IPS-18a (cell line): ENCODE measurements around the gene PNRC1.
"Not testable (repeated sequence)": the region's sequence is repeated elsewhere in the genome, so short reads cannot be mapped to it uniquely, and the experiment has no call there.

Source experiments
- H3K27ac ChIP-seq: one replicate; pipeline ENCODE4 v1.5.1; 2013; ENCODE audit warnings: low read length
- H3K27me3 ChIP-seq: one replicate; pipeline ENCODE4 v1.6.1; 2013; ENCODE audit warnings: mild to moderate bottlenecking, low read length; ENCODE audit not compliant: control insufficient read depth, insufficient read depth
- H3K36me3 ChIP-seq: one replicate; pipeline ENCODE4 v1.6.1; 2013; ENCODE audit warnings: low read depth, low read length; ENCODE audit not compliant: control insufficient read depth
- H3K4me1 ChIP-seq: one replicate; pipeline ENCODE4 v1.6.1; 2013; ENCODE audit warnings: low read depth, low read length; ENCODE audit not compliant: control insufficient read depth
- H3K4me3 ChIP-seq: one replicate; pipeline ENCODE4 v1.5.1; 2013; ENCODE audit warnings: low read length
- H3K9ac ChIP-seq: one replicate; pipeline ENCODE4 v1.6.1; 2013; ENCODE audit warnings: mild to moderate bottlenecking, low read length, moderate library complexity
- H3K9me3 ChIP-seq: one replicate; pipeline ENCODE4 v1.6.1; 2013; ENCODE audit warnings: low read depth, low read length; ENCODE audit not compliant: control insufficient read depth

The PNRC1 gene

DNA sequence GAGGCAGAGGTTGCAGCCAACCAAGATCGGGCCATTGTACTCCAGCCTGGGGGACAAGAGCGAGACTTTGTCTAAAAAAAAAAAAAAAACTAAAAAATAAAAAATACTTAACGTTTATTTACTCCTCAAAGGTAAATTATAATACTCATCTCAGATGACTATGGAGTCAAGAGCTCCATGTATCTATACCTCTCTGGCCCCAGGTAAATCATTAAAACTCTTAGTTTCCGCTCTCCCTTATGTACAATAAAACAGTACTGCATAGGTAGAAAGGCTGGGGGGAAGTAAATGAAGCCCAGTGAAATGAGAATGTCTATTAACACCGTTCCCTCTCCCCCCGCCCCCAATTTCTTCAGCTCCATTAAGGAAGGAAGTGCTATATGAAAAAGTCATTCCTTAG lies 36.2 kb downstream of the PNRC1 start:
- peak overlapping the region; percentile 57 for H3K9ac ChIP-seq
- no peak overlapping the region for H3K27ac ChIP-seq
- H3K27me3 ChIP-seq = peaks cover 35% of the 10 kb centered on the region
- H3K4me3 ChIP-seq = peak overlapping the region; percentile 80
- no peaks in the 10 kb centered on the region for H3K9me3 ChIP-seq
- no peaks in the 10 kb centered on the region for H3K36me3 ChIP-seq
- H3K4me1 ChIP-seq = peaks cover 4% of the 10 kb centered on the region

DNA sequence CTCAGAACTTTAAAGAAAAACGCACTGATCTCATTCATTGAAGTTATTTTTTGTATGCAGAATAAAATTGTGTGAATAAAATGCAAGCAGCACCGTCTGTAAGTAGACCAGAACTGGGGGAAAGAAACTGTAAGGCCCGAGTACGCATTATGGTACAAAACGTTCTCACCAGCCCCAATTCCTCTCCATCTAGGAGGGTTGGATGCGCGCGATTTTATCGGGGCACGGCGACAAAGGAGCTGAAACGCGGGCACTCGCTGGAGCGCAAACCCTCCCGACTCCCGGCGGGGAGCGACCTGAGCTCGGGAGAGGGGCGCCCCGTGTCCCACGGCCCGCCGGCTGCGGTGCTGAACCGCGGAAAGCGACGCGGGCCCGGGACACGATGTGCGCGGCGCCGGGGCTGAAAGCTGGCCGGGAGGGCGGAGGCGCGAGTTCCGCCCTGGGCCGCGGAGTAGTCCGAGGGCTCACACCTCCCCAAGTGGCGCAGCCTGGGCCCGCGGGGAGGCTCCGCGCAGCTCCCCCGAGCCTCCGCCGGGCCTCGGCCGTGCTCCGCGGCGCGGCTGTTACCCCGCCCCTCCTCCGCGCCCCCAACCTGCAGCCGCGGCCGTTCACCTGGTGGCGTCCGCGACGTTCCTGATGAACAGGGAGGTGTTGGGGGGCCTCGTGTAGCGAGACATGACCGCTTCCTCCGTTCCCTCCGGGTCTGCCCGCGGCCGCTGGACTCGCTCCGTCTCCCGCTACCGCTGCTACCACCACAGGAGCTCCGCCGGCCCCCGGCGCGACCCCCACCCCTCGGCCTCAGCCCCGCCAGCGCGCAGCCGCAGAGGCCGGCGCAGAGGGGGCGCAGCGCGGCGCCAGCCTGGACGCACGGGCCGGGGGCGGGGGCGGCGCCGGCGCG lies 36.9 kb downstream of the PNRC1 start, which contains the start of gene SRSF12:
SRSF12 (minus strand) TSS at position 861 of the 898 bp plus-strand sequence; CDS start at position 677, 184 bp downstream.
- Histone ChIP-seq H3K9me3 (no peaks in the 10 kb centered on the region), H3K27ac (no peak within 1 kb of the TSS), H3K4me1 (peaks cover 4% of the 10 kb centered on the region), H3K36me3 (no peaks in the 10 kb centered on the region), H3K4me3 (peak within 1 kb of the TSS; percentile 80), H3K9ac (peak within 1 kb of the TSS; percentile 57), H3K27me3 (peaks cover 35% of the 10 kb centered on the region)

DNA sequence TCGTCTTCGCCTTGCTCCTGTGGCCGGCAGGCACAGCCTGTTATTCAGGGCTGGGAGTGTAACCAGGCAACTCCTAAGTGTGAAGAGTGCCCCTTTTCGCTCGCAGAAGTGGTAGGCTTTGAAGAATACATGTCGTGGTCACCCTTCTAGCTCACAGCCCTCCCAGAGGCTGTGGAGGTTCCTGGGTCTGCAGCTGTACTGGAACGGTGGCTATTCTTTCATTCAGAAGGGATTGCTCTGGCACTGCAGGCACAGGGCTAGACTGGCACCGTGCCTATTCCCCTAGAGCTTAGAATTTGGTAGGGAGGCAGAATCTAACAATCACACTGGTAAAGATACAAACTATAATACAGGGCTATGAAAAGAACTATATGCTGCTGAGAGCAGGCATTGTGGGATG lies 38.4 kb downstream of the PNRC1 start:
- no peak overlapping the region for H3K4me3 ChIP-seq
- H3K27ac ChIP-seq = no peak overlapping the region
- H3K4me1 ChIP-seq = peaks cover 4% of the 10 kb centered on the region
- H3K9me3 ChIP-seq = no peaks in the 10 kb centered on the region
- H3K9ac ChIP-seq = no peak overlapping the region
- peaks cover 35% of the 10 kb centered on the region for H3K27me3 ChIP-seq
- no peaks in the 10 kb centered on the region for H3K36me3 ChIP-seq

DNA sequence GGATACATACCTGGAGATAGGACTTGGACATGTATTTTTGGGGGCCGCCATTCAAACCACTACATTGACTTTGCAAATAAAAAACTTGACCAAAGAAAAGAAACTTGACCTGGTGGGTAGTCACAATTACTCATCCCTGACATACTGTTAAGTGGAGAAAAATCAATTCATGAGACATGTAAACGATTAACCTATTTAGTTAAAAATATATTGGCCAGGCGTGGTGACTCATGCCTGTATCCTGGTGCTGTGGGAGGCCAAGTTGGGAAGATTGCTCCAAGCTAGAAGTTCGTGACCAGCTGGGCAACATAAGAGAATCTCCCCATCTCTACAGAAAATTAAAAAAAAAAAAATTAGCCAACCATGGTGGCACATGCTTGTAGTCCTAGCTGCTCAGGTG lies 39.8 kb downstream of the PNRC1 start:
- no peak overlapping the region for H3K4me3 ChIP-seq
- peaks cover 4% of the 10 kb centered on the region for H3K4me1 ChIP-seq
- H3K27me3 ChIP-seq = peaks cover 35% of the 10 kb centered on the region
- no peaks in the 10 kb centered on the region for H3K9me3 ChIP-seq
- H3K36me3 ChIP-seq = no peaks in the 10 kb centered on the region
- no peak overlapping the region for H3K9ac ChIP-seq
- H3K27ac ChIP-seq = no peak overlapping the region

DNA sequence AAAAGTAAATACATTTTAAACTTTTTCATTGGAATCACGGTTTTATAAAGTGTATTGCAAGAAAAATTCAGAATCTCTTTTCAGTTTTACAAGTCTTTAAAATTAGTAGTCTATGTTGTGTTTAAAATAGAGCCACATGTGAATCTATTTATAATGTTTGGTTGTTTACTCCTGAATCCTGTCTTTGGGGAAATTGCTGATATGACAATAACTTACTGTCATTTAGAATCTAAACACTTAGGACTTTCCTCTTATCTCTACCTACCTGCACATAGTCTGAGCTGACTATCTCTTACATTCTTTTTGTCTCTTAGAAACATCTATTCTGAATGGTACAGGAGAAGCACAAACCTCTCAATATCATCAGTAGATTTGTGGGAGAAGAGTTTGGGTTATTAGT lies 41.4 kb downstream of the PNRC1 start:
- Histone ChIP-seq H3K4me3 (no peak overlapping the region), H3K9ac (no peak overlapping the region)

DNA sequence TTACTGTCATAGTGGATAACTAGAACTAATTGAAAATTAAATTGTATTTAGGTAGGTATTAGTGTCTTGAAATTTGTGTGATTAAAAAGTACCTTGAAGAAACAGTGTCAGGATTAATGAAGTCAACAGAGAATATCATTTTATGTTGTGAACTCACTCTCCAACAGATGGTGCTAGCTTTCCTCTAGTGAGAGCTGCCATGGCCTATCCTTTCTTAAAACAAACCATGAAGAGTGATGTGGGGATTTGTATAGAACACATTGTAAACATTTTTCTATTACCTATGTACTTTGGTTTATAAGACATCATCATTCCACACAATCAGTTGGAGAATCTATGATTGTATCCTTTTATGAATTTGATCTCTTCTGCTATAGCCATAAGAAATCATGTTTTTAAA lies 42.1 kb downstream of the PNRC1 start:
- no peak overlapping the region for H3K4me3 ChIP-seq
- no peaks in the 10 kb centered on the region for H3K9me3 ChIP-seq
- peaks cover 18% of the 10 kb centered on the region for H3K27me3 ChIP-seq
- no peak overlapping the region for H3K27ac ChIP-seq
- no peaks in the 10 kb centered on the region for H3K4me1 ChIP-seq
- H3K9ac ChIP-seq = no peak overlapping the region
- H3K36me3 ChIP-seq = no peaks in the 10 kb centered on the region

More for the DNA sequence above, 41.4 kb downstream of the PNRC1 start:
- Histone ChIP-seq H3K9me3 (no peaks in the 10 kb centered on the region), H3K27me3 (peaks cover 23% of the 10 kb centered on the region), H3K36me3 (no peaks in the 10 kb centered on the region), H3K4me1 (peaks cover 2% of the 10 kb centered on the region), H3K27ac (no peak overlapping the region)

DNA sequence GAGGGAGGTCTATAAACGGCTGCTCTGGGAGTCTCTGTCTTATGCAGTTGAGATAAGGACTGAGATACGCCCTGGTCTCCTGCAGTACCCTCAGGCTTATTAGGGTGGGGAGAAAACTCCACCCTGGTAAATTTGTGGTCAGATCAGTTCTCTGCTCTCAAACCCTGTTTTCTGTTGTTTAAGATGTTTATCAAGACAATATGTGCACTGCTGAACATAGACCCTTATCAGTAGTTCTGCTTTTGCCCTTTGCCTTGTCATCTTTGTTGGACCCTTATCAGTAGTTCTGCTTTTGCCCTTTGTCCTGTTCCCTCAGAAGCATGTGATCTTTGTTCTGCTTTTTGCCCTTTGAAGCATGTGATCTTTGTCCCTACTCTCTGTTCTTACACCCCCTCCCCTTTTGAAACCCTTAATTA lies 47.7 kb downstream of the PNRC1 start:
- not testable (repeated sequence) for H3K4me1 ChIP-seq, H3K36me3 ChIP-seq, H3K27ac ChIP-seq, H3K4me3 ChIP-seq, H3K9me3 ChIP-seq, H3K9ac ChIP-seq
- peaks cover 13% of the 10 kb centered on the region for H3K27me3 ChIP-seq

DNA sequence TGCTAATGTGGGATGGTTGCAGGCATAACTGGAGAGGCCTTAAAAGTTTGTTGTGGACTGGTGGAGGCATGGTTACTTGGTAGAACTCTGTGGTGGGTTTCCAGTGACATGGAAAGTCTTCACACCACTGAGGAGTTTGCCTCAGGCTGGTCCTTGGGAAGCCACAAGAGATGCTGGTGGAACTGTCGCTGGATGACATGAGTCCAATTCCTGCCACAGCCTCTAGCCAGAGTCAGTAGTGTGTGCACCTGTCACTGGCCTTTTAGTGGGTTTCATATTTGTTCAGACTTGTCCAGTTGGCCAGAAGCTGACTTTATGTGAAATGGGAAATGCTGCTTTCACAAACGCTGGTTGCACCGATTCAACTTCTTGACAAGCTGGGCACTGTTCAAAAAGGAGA lies 51.0 kb downstream of the PNRC1 start:
- H3K36me3 ChIP-seq = no peaks in the 10 kb centered on the region
- peaks cover 14% of the 10 kb centered on the region for H3K4me1 ChIP-seq
- no peak overlapping the region for H3K4me3 ChIP-seq
- no peak overlapping the region for H3K27ac ChIP-seq
- H3K9me3 ChIP-seq = no peaks in the 10 kb centered on the region
- H3K9ac ChIP-seq = no peak overlapping the region
- H3K27me3 ChIP-seq = peaks cover 46% of the 10 kb centered on the region

DNA sequence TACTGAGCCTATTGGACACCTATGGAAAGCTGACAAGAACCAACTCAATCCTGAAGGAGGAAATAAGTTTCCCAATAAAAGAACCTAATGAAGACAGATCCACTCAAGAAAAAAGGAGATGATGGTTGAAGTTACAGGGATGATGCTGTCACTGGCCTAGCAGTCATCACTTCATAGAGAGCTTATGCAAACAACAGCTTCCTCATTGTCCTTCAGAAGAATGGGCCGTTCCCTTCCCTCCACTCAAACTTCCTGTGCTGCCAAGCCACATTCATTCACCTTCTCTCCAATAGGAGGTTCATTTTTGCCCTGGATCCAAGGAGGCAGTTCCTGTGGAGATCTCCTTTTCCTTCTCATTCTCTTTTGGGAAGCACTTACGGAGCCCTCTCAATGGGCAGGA lies 51.5 kb downstream of the PNRC1 start:
- H3K36me3 ChIP-seq = no peaks in the 10 kb centered on the region
- H3K9me3 ChIP-seq = no peaks in the 10 kb centered on the region
- H3K27ac ChIP-seq = no peak overlapping the region
- H3K9ac ChIP-seq = no peak overlapping the region
- H3K27me3 ChIP-seq = peaks cover 51% of the 10 kb centered on the region
- H3K4me1 ChIP-seq = peaks cover 14% of the 10 kb centered on the region
- H3K4me3 ChIP-seq = no peak overlapping the region

DNA sequence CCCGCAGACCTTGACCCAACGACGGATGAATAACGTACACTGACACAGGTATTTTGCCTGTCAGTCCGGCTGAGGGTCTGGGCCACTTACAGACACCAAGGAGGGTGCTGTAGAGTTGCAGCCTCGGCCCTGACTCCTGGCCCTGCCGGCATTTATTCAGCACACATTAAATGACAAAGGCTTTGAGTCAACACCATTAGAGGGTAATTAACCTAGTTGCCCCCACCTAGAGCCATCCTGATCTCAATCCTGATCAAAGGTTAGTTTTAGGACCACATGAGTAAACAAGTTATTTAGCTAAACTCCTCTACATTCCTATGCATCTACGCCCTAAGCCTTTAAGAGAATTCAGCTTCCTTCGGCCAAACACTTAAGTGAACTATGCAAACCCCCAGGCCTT lies 53.4 kb downstream of the PNRC1 start:
- H3K9ac ChIP-seq = no peak overlapping the region
- H3K9me3 ChIP-seq = no peaks in the 10 kb centered on the region
- H3K4me1 ChIP-seq = peaks cover 14% of the 10 kb centered on the region
- no peak overlapping the region for H3K4me3 ChIP-seq
- no peaks in the 10 kb centered on the region for H3K36me3 ChIP-seq
- peaks cover 55% of the 10 kb centered on the region for H3K27me3 ChIP-seq
- no peak overlapping the region for H3K27ac ChIP-seq

DNA sequence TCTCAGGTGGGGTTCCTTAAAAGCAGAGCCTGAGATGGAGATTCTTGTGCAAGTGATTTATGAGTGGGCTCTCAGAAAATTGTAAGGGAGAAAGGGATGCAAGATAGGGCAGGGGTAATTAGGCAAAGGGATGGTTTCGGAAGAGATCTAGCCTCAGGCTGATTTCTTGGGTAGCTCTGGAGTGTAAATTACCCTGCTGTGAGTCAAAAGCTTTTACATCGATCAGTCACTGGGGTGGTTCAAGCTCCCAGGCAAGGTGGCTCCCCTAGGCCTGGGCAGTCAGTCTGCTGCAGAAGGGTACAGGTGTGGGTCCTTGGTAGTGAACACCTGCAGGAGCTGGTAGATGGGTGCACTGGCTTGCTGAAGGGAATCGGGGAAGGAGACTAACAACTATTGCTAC lies 54.2 kb downstream of the PNRC1 start:
- Histone ChIP-seq H3K27me3 (peaks cover 62% of the 10 kb centered on the region), H3K4me1 (peaks cover 14% of the 10 kb centered on the region), H3K9me3 (no peaks in the 10 kb centered on the region), H3K27ac (no peak overlapping the region), H3K36me3 (no peaks in the 10 kb centered on the region), H3K9ac (no peak overlapping the region), H3K4me3 (no peak overlapping the region)
